GM19463 (cell line): ENCODE results near the gene FAM222A.

Source experiments
- ATAC-seq: cut with Tn5 transposase; IDR thresholded peaks from one replicate; pipeline ENCODE4 v1.9.1; 2021; ENCODE audit warnings: mild to moderate bottlenecking, moderate library complexity; ENCODE audit not compliant: unreplicated experiment

Gene FAM222A

GRCh38 chr12:109793826-109794501 is 80.3 kb downstream of the FAM222A start:
- no peak for ATAC-seq

- no peak for ATAC-seq
Observed at GRCh38 chr12:109795023-109795422, 81.4 kb downstream of the FAM222A start.

- ATAC-seq = no peak
Observed at GRCh38 chr12:109796057-109796456, 82.4 kb downstream of the FAM222A start.

GRCh38 chr12:109797905-109798669 is 84.5 kb downstream of the FAM222A start:
- no peak for ATAC-seq

- no peak for ATAC-seq
Observed at GRCh38 chr12:109798691-109799090, 85.1 kb downstream of the FAM222A start.

- no peak for ATAC-seq
Observed at GRCh38 chr12:109800536-109800935, 86.9 kb downstream of the FAM222A start.

- no peak for ATAC-seq
Observed at GRCh38 chr12:109802828-109803227, 89.2 kb downstream of the FAM222A start.

GRCh38 chr12:109803678-109804077 is 90.1 kb downstream of the FAM222A start:
- ATAC-seq = no peak

GRCh38 chr12:109804820-109805761 is 91.5 kb downstream of the FAM222A start:
- ATAC-seq = no peak

- ATAC-seq = no peak
Observed at GRCh38 chr12:109807954-109808643, 94.5 kb downstream of the FAM222A start.

- no peak for ATAC-seq
Observed at GRCh38 chr12:109808876-109809646, 95.4 kb downstream of the FAM222A start.

- no peak for ATAC-seq
Observed at GRCh38 chr12:109810954-109811623, 97.5 kb downstream of the FAM222A start.

- ATAC-seq = no peak
Observed at GRCh38 chr12:109811624-109811995, 98.0 kb downstream of the FAM222A start.

- no peak for ATAC-seq
Observed at GRCh38 chr12:109813810-109814416, 100.3 kb downstream of the FAM222A start.

- ATAC-seq = no peak
Observed at GRCh38 chr12:109814600-109815150, 101.0 kb downstream of the FAM222A start.

GRCh38 chr12:109815225-109815624 is 101.6 kb downstream of the FAM222A start:
- ATAC-seq = no peak

GRCh38 chr12:109815757-109816617 is 102.4 kb downstream of the FAM222A start:
- no peak for ATAC-seq

- no peak for ATAC-seq
Observed at GRCh38 chr12:109816870-109817269, 103.2 kb downstream of the FAM222A start.
